ENCODE measurements around the gene SETD3.

Gene SETD3

GRCh38 chr14:99509871-99510555 is 29.4 kb upstream of the SETD3 start:
- Histone ChIP-seq H3K36me3 (ENCODE audit: control insufficient read depth in 2 of 2, insufficient read depth in 2 of 2, low read length in 2 of 2) (peaks cover 51 to 75% of the 10 kb centered on the region in 2 donors), H3K4me3 (ENCODE audit: low read length in 2 of 2) (no peak overlapping the region), H3K27me3 (ENCODE audit: control insufficient read depth in 2 of 2, insufficient read depth in 2 of 2, low read length in 2 of 2) (no peaks in the 10 kb centered on the region), H3K4me1 (ENCODE audit: control insufficient read depth in 2 of 2, insufficient read depth in 2 of 2, low read length in 2 of 2) (no peaks in the 10 kb centered on the region), H3K9me3 (ENCODE audit: control insufficient read depth in 2 of 2, low read length in 2 of 2) (no peaks in the 10 kb centered on the region), H3K9ac (ENCODE audit: low read depth in 1 of 2, low read length in 2 of 2) (no peak overlapping the region), H3K27ac (ENCODE audit: low read depth in 2 of 2, low read length in 2 of 2) (no peak overlapping the region)

- no peaks in the 10 kb centered on the region for H3K9me3 ChIP-seq (ENCODE audit: control insufficient read depth in 2 of 2, low read length in 2 of 2)
- H3K4me1 ChIP-seq (ENCODE audit: control insufficient read depth in 2 of 2, insufficient read depth in 2 of 2, low read length in 2 of 2) = no peaks in the 10 kb centered on the region
- H3K27me3 ChIP-seq (ENCODE audit: control insufficient read depth in 2 of 2, insufficient read depth in 2 of 2, low read length in 2 of 2) = no peaks in the 10 kb centered on the region
- no peak overlapping the region for H3K4me3 ChIP-seq (ENCODE audit: low read length in 2 of 2)
- H3K36me3 ChIP-seq (ENCODE audit: control insufficient read depth in 2 of 2, insufficient read depth in 2 of 2, low read length in 2 of 2) = peaks cover 55 to 73% of the 10 kb centered on the region in 2 donors
- H3K9ac ChIP-seq (ENCODE audit: low read depth in 1 of 2, low read length in 2 of 2) = no peak overlapping the region
- H3K27ac ChIP-seq (ENCODE audit: low read depth in 2 of 2, low read length in 2 of 2) = no peak overlapping the region
Measured at GRCh38 chr14:99508896-99509629, 28.4 kb upstream of the SETD3 start.

- Histone ChIP-seq H3K9ac (ENCODE audit: low read depth in 1 of 2, low read length in 2 of 2) (no peak overlapping the region), H3K9me3 (ENCODE audit: control insufficient read depth in 2 of 2, low read length in 2 of 2) (no peaks in the 10 kb centered on the region), H3K36me3 (ENCODE audit: control insufficient read depth in 2 of 2, insufficient read depth in 2 of 2, low read length in 2 of 2) (peaks cover 64 to 80% of the 10 kb centered on the region in 2 donors), H3K27me3 (ENCODE audit: control insufficient read depth in 2 of 2, insufficient read depth in 2 of 2, low read length in 2 of 2) (no peaks in the 10 kb centered on the region), H3K4me3 (ENCODE audit: low read length in 2 of 2) (no peak overlapping the region), H3K27ac (ENCODE audit: low read depth in 2 of 2, low read length in 2 of 2) (no peak overlapping the region), H3K4me1 (ENCODE audit: control insufficient read depth in 2 of 2, insufficient read depth in 2 of 2, low read length in 2 of 2) (no peaks in the 10 kb centered on the region)
Measured at GRCh38 chr14:99507860-99508640, 27.4 kb upstream of the SETD3 start.

GRCh38 chr14:99506276-99506675 is 25.6 kb upstream of the SETD3 start:
- Histone ChIP-seq H3K27ac (ENCODE audit: low read depth in 2 of 2, low read length in 2 of 2) (no peak overlapping the region), H3K9ac (ENCODE audit: low read depth in 1 of 2, low read length in 2 of 2) (no peak overlapping the region), H3K36me3 (ENCODE audit: control insufficient read depth in 2 of 2, insufficient read depth in 2 of 2, low read length in 2 of 2) (peaks cover 81 to 88% of the 10 kb centered on the region in 2 donors), H3K27me3 (ENCODE audit: control insufficient read depth in 2 of 2, insufficient read depth in 2 of 2, low read length in 2 of 2) (no peaks in the 10 kb centered on the region), H3K4me3 (ENCODE audit: low read length in 2 of 2) (no peak overlapping the region), H3K9me3 (ENCODE audit: control insufficient read depth in 2 of 2, low read length in 2 of 2) (no peaks in the 10 kb centered on the region), H3K4me1 (ENCODE audit: control insufficient read depth in 2 of 2, insufficient read depth in 2 of 2, low read length in 2 of 2) (no peaks in the 10 kb centered on the region)

GRCh38 chr14:99505089-99505488 is 24.4 kb upstream of the SETD3 start:
- Histone ChIP-seq H3K36me3 (ENCODE audit: control insufficient read depth in 2 of 2, insufficient read depth in 2 of 2, low read length in 2 of 2) (peaks cover 87 to 95% of the 10 kb centered on the region in 2 donors), H3K27me3 (ENCODE audit: control insufficient read depth in 2 of 2, insufficient read depth in 2 of 2, low read length in 2 of 2) (no peaks in the 10 kb centered on the region), H3K27ac (ENCODE audit: low read depth in 2 of 2, low read length in 2 of 2) (no peak overlapping the region), H3K4me3 (ENCODE audit: low read length in 2 of 2) (no peak overlapping the region), H3K9ac (ENCODE audit: low read depth in 1 of 2, low read length in 2 of 2) (no peak overlapping the region), H3K4me1 (ENCODE audit: control insufficient read depth in 2 of 2, insufficient read depth in 2 of 2, low read length in 2 of 2) (no peaks in the 10 kb centered on the region), H3K9me3 (ENCODE audit: control insufficient read depth in 2 of 2, low read length in 2 of 2) (no peaks in the 10 kb centered on the region)

GRCh38 chr14:99503848-99504453 is 23.3 kb upstream of the SETD3 start:
- Histone ChIP-seq H3K4me1 (ENCODE audit: control insufficient read depth in 2 of 2, insufficient read depth in 2 of 2, low read length in 2 of 2) (no peaks in the 10 kb centered on the region), H3K27ac (ENCODE audit: low read depth in 2 of 2, low read length in 2 of 2) (no peak overlapping the region), H3K27me3 (ENCODE audit: control insufficient read depth in 2 of 2, insufficient read depth in 2 of 2, low read length in 2 of 2) (no peaks in the 10 kb centered on the region), H3K9me3 (ENCODE audit: control insufficient read depth in 2 of 2, low read length in 2 of 2) (no peaks in the 10 kb centered on the region), H3K36me3 (ENCODE audit: control insufficient read depth in 2 of 2, insufficient read depth in 2 of 2, low read length in 2 of 2) (peaks cover 85 to 92% of the 10 kb centered on the region in 2 donors), H3K9ac (ENCODE audit: low read depth in 1 of 2, low read length in 2 of 2) (no peak overlapping the region), H3K4me3 (ENCODE audit: low read length in 2 of 2) (no peak overlapping the region)

GRCh38 chr14:99502989-99503421 is 22.3 kb upstream of the SETD3 start:
- H3K36me3 ChIP-seq (ENCODE audit: control insufficient read depth in 2 of 2, insufficient read depth in 2 of 2, low read length in 2 of 2) = peaks cover 79 to 91% of the 10 kb centered on the region in 2 donors

GRCh38 chr14:99497894-99498293 is 17.2 kb upstream of the SETD3 start:
- Histone ChIP-seq H3K4me3 (ENCODE audit: low read length in 2 of 2) (no peak overlapping the region), H3K9me3 (ENCODE audit: control insufficient read depth in 2 of 2, low read length in 2 of 2) (no peaks in the 10 kb centered on the region), H3K27me3 (ENCODE audit: control insufficient read depth in 2 of 2, insufficient read depth in 2 of 2, low read length in 2 of 2) (no peaks in the 10 kb centered on the region), H3K9ac (ENCODE audit: low read depth in 1 of 2, low read length in 2 of 2) (no peak overlapping the region), H3K27ac (ENCODE audit: low read depth in 2 of 2, low read length in 2 of 2) (no peak overlapping the region), H3K4me1 (ENCODE audit: control insufficient read depth in 2 of 2, insufficient read depth in 2 of 2, low read length in 2 of 2) (no peaks in the 10 kb centered on the region), H3K36me3 (ENCODE audit: control insufficient read depth in 2 of 2, insufficient read depth in 2 of 2, low read length in 2 of 2) (peaks cover 73 to 85% of the 10 kb centered on the region in 2 donors)

More at GRCh38 chr14:99502989-99503421, 22.3 kb upstream of the SETD3 start:
- Histone ChIP-seq H3K4me1 (ENCODE audit: control insufficient read depth in 2 of 2, insufficient read depth in 2 of 2, low read length in 2 of 2) (no peaks in the 10 kb centered on the region), H3K27me3 (ENCODE audit: control insufficient read depth in 2 of 2, insufficient read depth in 2 of 2, low read length in 2 of 2) (no peaks in the 10 kb centered on the region), H3K9ac (ENCODE audit: low read depth in 1 of 2, low read length in 2 of 2) (no peak overlapping the region), H3K27ac (ENCODE audit: low read depth in 2 of 2, low read length in 2 of 2) (no peak overlapping the region), H3K4me3 (ENCODE audit: low read length in 2 of 2) (no peak overlapping the region), H3K9me3 (ENCODE audit: control insufficient read depth in 2 of 2, low read length in 2 of 2) (no peaks in the 10 kb centered on the region)

GRCh38 chr14:99497341-99497740 is 16.7 kb upstream of the SETD3 start:
- H3K36me3 ChIP-seq (ENCODE audit: control insufficient read depth in 2 of 2, insufficient read depth in 2 of 2, low read length in 2 of 2) = peaks cover 73 to 84% of the 10 kb centered on the region in 2 donors
- no peaks in the 10 kb centered on the region for H3K4me1 ChIP-seq (ENCODE audit: control insufficient read depth in 2 of 2, insufficient read depth in 2 of 2, low read length in 2 of 2)
- H3K27ac ChIP-seq (ENCODE audit: low read depth in 2 of 2, low read length in 2 of 2) = no peak overlapping the region
- no peaks in the 10 kb centered on the region for H3K9me3 ChIP-seq (ENCODE audit: control insufficient read depth in 2 of 2, low read length in 2 of 2)
- H3K4me3 ChIP-seq (ENCODE audit: low read length in 2 of 2) = no peak overlapping the region
- H3K9ac ChIP-seq (ENCODE audit: low read depth in 1 of 2, low read length in 2 of 2) = no peak overlapping the region
- H3K27me3 ChIP-seq (ENCODE audit: control insufficient read depth in 2 of 2, insufficient read depth in 2 of 2, low read length in 2 of 2) = no peaks in the 10 kb centered on the region
